IMR-90 (cell line): ENCODE measurements around the gene ROR2. TPM values are rescaled to one million over a fixed set of nuclear protein-coding genes. Genes with fewer than 3 reads are reported as not detected.

Experiments
- ATAC-seq: fragments of 200-7000 bp; cut with Tn5 transposase; 2 replicates; pipeline ENCODE4 v1.9.1; 2020; ENCODE audit warnings: low read depth, mild to moderate bottlenecking, moderate library complexity
- BruUV-seq: library from RNA; stranded (reverse); fragments of 400-500 nt; replicated peaks from 2 replicates; lab custom pipeline; 2021; lab: Mats Ljungman, UMichigan
- CTCF ChIA-PET: fragments of 300-600 bp; formaldehyde crosslinking; extraction: SDS; loops from one replicate; lab custom pipeline; 2021; ENCODE audit warnings: antibody characterized with exemption; lab: Yijun Ruan, JAX
- POLR2A ChIA-PET: fragments of 300-600 bp; sonication (Branson Sonifier 250); formaldehyde crosslinking; loops from one replicate; lab custom pipeline; 2022; ENCODE audit warnings: antibody characterized with exemption; ENCODE audit not compliant: unreplicated experiment; lab: Charles Lee
- DNase-seq: peaks from one replicate; pipeline ENCODE4 v3.0.0; 2013
- H2AFZ ChIP-seq: replicated peaks from 2 replicates; pipeline ENCODE3; 2013; ENCODE audit warnings: low read length, mild to moderate bottlenecking; ENCODE audit not compliant: poor library complexity
- H2AK5ac ChIP-seq: 2 replicates; pipeline ENCODE4 v1.6.1; 2013; ENCODE audit warnings: low read depth, low read length, inconsistent platforms
- H2AK9ac ChIP-seq: replicated peaks from 2 replicates; pipeline ENCODE3; 2013; ENCODE audit warnings: mild to moderate bottlenecking, low read depth, low read length, moderate library complexity; ENCODE audit not compliant: poor library complexity
- H2BK120ac ChIP-seq: 2 replicates; pipeline ENCODE4 v1.6.1; 2013; ENCODE audit warnings: low read depth, low read length, inconsistent platforms
- H2BK15ac ChIP-seq: 3 replicates; pipeline ENCODE4 v1.6.1; 2013; ENCODE audit warnings: low read depth, low read length, inconsistent platforms
- H2BK20ac ChIP-seq: 2 replicates; pipeline ENCODE4 v1.6.1; 2013; ENCODE audit warnings: low read depth, mild to moderate bottlenecking, inconsistent platforms, low read length, moderate library complexity
- H2BK5ac ChIP-seq: 2 replicates; pipeline ENCODE4 v1.6.1; 2013; ENCODE audit warnings: mild to moderate bottlenecking, low read depth, low read length, inconsistent platforms; ENCODE audit not compliant: poor library complexity, severe bottlenecking
- H3K14ac ChIP-seq: replicated peaks from 2 replicates; pipeline ENCODE4 v1.6.1; 2013; ENCODE audit warnings: low read depth, low read length, inconsistent platforms
- H3K18ac ChIP-seq: 2 replicates; pipeline ENCODE4 v1.6.1; 2013; ENCODE audit warnings: low read depth, low read length, control low read depth
- H3K23ac ChIP-seq: 2 replicates; pipeline ENCODE4 v1.6.1; 2013; ENCODE audit warnings: low read depth, low read length, inconsistent platforms
- H3K27ac ChIP-seq: 2 replicates; pipeline ENCODE4 v1.5.1; 2013; ENCODE audit warnings: mild to moderate bottlenecking, control low read depth, low read length; ENCODE audit not compliant: insufficient read depth
- H3K27me3 ChIP-seq: 2 replicates; pipeline ENCODE4 v1.6.1; 2013; ENCODE audit warnings: low read length; ENCODE audit not compliant: control insufficient read depth, insufficient read depth
- H3K36me3 ChIP-seq: 2 replicates; pipeline ENCODE4 v1.6.1; 2013; ENCODE audit warnings: low read length, mixed read lengths; ENCODE audit not compliant: control insufficient read depth, insufficient read depth
- H3K4ac ChIP-seq: 2 replicates; pipeline ENCODE4 v1.6.1; 2013; ENCODE audit warnings: low read depth, low read length, inconsistent platforms
- H3K4me1 ChIP-seq: 2 replicates; pipeline ENCODE4 v1.6.1; 2013; ENCODE audit warnings: low read length, mixed read lengths; ENCODE audit not compliant: control insufficient read depth, insufficient read depth
- H3K4me2 ChIP-seq: 2 replicates; pipeline ENCODE4 v1.6.1; 2013; ENCODE audit warnings: low read depth, mild to moderate bottlenecking, control low read depth, low read length, moderate library complexity
- H3K4me3 ChIP-seq: 2 replicates; pipeline ENCODE4 v1.5.1; 2013; ENCODE audit warnings: low read depth, mild to moderate bottlenecking, control low read depth, low read length, moderate library complexity; ENCODE audit not compliant: insufficient read depth
- H3K56ac ChIP-seq: 2 replicates; pipeline ENCODE4 v1.6.1; 2013; ENCODE audit warnings: low read length, inconsistent platforms; ENCODE audit not compliant: insufficient read depth; ENCODE audit errors: extremely low read depth
- H3K79me1 ChIP-seq, 2 experiments: 2 replicates each; pipeline ENCODE4 v1.6.1; 2013; ENCODE audit warnings: low read length in 2 of 2, inconsistent platforms in 1 of 2, low read depth in 1 of 2
- H3K9ac ChIP-seq: 2 replicates; pipeline ENCODE4 v1.6.1; 2013; ENCODE audit warnings: low read depth, low read length, control low read depth
- H3K9me1 ChIP-seq: 2 replicates; pipeline ENCODE4 v1.6.1; 2013; ENCODE audit warnings: low read length, inconsistent platforms; ENCODE audit not compliant: insufficient read depth
- H3K9me3 ChIP-seq: 2 replicates; pipeline ENCODE4 v1.6.1; 2013; ENCODE audit warnings: low read length; ENCODE audit not compliant: control insufficient read depth, insufficient read depth
- H4K20me1 ChIP-seq: 2 replicates; pipeline ENCODE4 v1.6.1; 2013; ENCODE audit warnings: low read length, inconsistent platforms; ENCODE audit not compliant: insufficient read depth
- H4K5ac ChIP-seq: 2 replicates; pipeline ENCODE4 v1.6.1; 2013; ENCODE audit warnings: mild to moderate bottlenecking, low read depth, low read length, control low read depth
- H4K8ac ChIP-seq, 2 experiments: 2 replicates each; pipeline ENCODE4 v1.6.1; 2013; ENCODE audit warnings: low read depth in 2 of 2, low read length in 2 of 2, control low read depth in 1 of 2, inconsistent platforms in 1 of 2
- H4K91ac ChIP-seq: 2 replicates; pipeline ENCODE4 v1.6.1; 2013; ENCODE audit warnings: low read depth, low read length, inconsistent platforms; ENCODE audit not compliant: insufficient read depth
- BHLHE40 ChIP-seq: fragments of 150-350 bp; IDR thresholded peaks from 2 replicates; pipeline ENCODE4 v1.6.1; 2016; ENCODE audit warnings: mild to moderate bottlenecking, low read depth, low read length
- CEBPB ChIP-seq: IDR thresholded peaks from 2 replicates; pipeline ENCODE4 v1.6.1; 2012; ENCODE audit warnings: low read depth, low read length, improper control_type of control experiment
- CHD1 ChIP-seq: IDR thresholded peaks from 2 replicates; pipeline ENCODE4 v1.6.1; 2012; ENCODE audit warnings: low read depth, low read length, improper control_type of control experiment
- MAFK ChIP-seq: IDR thresholded peaks from 2 replicates; pipeline ENCODE4 v1.6.1; 2012; ENCODE audit warnings: low read depth, low read length, improper control_type of control experiment
- MAZ ChIP-seq: IDR thresholded peaks from 2 replicates; pipeline ENCODE4 v1.6.1; 2012; ENCODE audit warnings: low read depth, mild to moderate bottlenecking, low read length, improper control_type of control experiment, moderate library complexity, borderline replicate concordance
- NFE2L2 ChIP-seq: fragments of 150-350 bp; IDR thresholded peaks from 2 replicates; pipeline ENCODE4 v1.6.1; 2016; ENCODE audit warnings: low read depth, mild to moderate bottlenecking, low read length
- POLR2A ChIP-seq: IDR thresholded peaks from 2 replicates; pipeline ENCODE4 v1.6.1; 2012; ENCODE audit warnings: mild to moderate bottlenecking, low read depth, low read length
- RAD21 ChIP-seq: IDR thresholded peaks from 2 replicates; pipeline ENCODE4 v1.6.1; 2012; ENCODE audit warnings: low read length, improper control_type of control experiment
- RCOR1 ChIP-seq: IDR thresholded peaks from 2 replicates; pipeline ENCODE4 v1.6.1; 2012; ENCODE audit warnings: mild to moderate bottlenecking, low read length, improper control_type of control experiment; ENCODE audit not compliant: insufficient replicate concordance
- RFX5 ChIP-seq: IDR thresholded peaks from 2 replicates; pipeline ENCODE4 v1.8.0; 2012; ENCODE audit warnings: low read depth, mild to moderate bottlenecking, low read length, moderate library complexity
- SMC3 ChIP-seq: fragments of 150-350 bp; IDR thresholded peaks from 2 replicates; pipeline ENCODE4 v1.6.1; 2016; ENCODE audit warnings: low read depth, mild to moderate bottlenecking, antibody characterized with exemption, low read length, moderate library complexity
- WGBS, 2 experiments: methylation state at CpG; one replicate each; pipeline versions ENCODE4 v1.1.5 to v1.1.7; 2013; ENCODE audit warnings: missing lambda C conversion rate in 2 of 2; ENCODE audit not compliant: insufficient read length in 1 of 2; ENCODE audit errors: extremely low coverage in 2 of 2; 5-methylcytosine and 5-hydroxymethylcytosine counted together
- dilution Hi-C: fragments of 300-500 bp; cut with HindIII; formaldehyde crosslinking; loops from one replicate; pipeline ENCODE4 v1.14.3; 2018; ENCODE audit warnings: low sequenced_read_pairs; ENCODE audit not compliant: unreplicated experiment
- in situ Hi-C: fragments of 300-500 bp; cut with MboI; formaldehyde crosslinking; loops from 3 replicates; pipeline ENCODE4 v1.14.3; 2019; ENCODE audit warnings: low sequenced_read_pairs, inconsistent platforms, mixed read lengths
- intact Hi-C: fragments of 100-400 bp; cut with micrococcal nuclease; formaldehyde crosslinking; loops from 2 replicates; pipeline ENCODE4 v1.10.0; 2022
- polyA plus RNA-seq, 3 experiments: library from polyadenylated mRNA; depleted of rRNA; stranded (reverse); fragments of >200 nt; gene quantifications; 2 replicates each; pipeline ENCODE4 v1.2.3, GENCODE V29; 2012; ENCODE audit warnings: low replicate concordance in 1 of 3
- total RNA-seq: library from RNA; depleted of rRNA; stranded (reverse); fragments of >200 nt; gene quantifications from 2 replicates; pipeline ENCODE4 v1.2.3, GENCODE V29; 2012
- TF ChIP-seq, protein P1 (sequence below): conservative IDR thresholded peaks from 2 replicates; pipeline ENCODE4 v1.5.1; 2012; ENCODE audit warnings: mild to moderate bottlenecking, low read depth, low read length, improper control_type of control experiment
- TF ChIP-seq, protein P2 (sequence below): fragments of 150-350 bp; IDR thresholded peaks from 2 replicates; pipeline ENCODE4 v1.6.1; 2016; ENCODE audit warnings: low read depth, mild to moderate bottlenecking, low read length, moderate library complexity, borderline replicate concordance
- TF ChIP-seq, protein P3 (sequence below): fragments of 150-350 bp; IDR thresholded peaks from 2 replicates; pipeline ENCODE4 v1.6.1; 2017; ENCODE audit warnings: mild to moderate bottlenecking, antibody characterized with exemption, low read length, low read depth

Gene ROR2
- total and polyA plus RNA-seq, 2 of the 4 experiments (the other 2 are of a cell fraction): 2.3 to 4.8 TPM

DNA sequence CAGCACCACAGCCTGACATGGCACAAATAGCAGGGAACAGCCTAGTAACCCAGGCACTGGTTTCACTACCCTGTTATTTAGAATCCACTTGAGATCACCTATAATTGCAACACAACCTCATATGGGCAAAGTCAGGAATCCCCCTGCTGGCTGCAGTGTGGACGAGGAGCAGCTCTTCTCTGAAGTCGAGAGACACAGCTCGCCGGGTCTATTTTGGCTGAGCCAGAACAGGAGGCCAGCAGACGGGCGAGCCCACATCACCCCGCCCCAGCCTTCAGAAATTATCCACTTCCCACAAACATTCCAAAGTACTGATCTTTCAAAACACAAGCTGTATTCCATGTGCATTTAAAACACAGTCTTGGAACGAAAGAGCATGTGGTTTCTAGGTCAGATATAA, 179.0 kb downstream of the ROR2 start:
- dilution Hi-C loops: no loop called here
- Histone ChIP-seq H3K18ac (no peak overlapping the region; the same call in 1 of the 2 replicates), H3K14ac (peak overlapping the region; percentile 39), H3K56ac (no peak overlapping the region), H2BK15ac (peak overlapping the region; percentile 10; the same call in 1 of the 3 replicates), H3K27me3 (0 out of 2 replicates have a peak, but pooled peaks cover 2% of the 10 kb centered on the region), H4K5ac (no peak overlapping the region), H3K9ac (peak overlapping the region; percentile 23; the same call in 1 of the 2 replicates), H2BK20ac (peak overlapping the region; percentile 40), H4K8ac (peak overlapping the region in 1 of 2 experiments; percentile 3; a peak in 1 of 4 replicates), H3K79me1 (0 out of 4 replicates have a peak, but pooled peaks cover 0 to 6% of the 10 kb centered on the region in 2 experiments), H4K20me1 (peaks cover 8% of the 10 kb centered on the region), H3K9me1 (peaks cover 14% of the 10 kb centered on the region), H3K9me3 (no peaks in the 10 kb centered on the region), H2AK5ac (0 out of 2 replicates have a peak overlapping the region, but pooled peaks have one; percentile 14), H3K4me3 (no peak overlapping the region), H3K4me2 (peak overlapping the region; percentile 55), H2AFZ (peak overlapping the region; percentile 2), H4K91ac (peak overlapping the region; percentile 18; the same call in 1 of the 2 replicates), H2AK9ac (peak overlapping the region; percentile 18), H2BK120ac (peak overlapping the region; percentile 33), H3K23ac (peak overlapping the region; percentile 42; the same call in 1 of the 2 replicates), H3K27ac (peak overlapping the region; percentile 72; the same call in 1 of the 2 replicates), H3K4me1 (peaks cover 20% of the 10 kb centered on the region), H3K4ac (peak overlapping the region; percentile 49; the same call in 1 of the 2 replicates), H3K36me3 (peaks cover 13% of the 10 kb centered on the region; the same call in 1 of the 2 replicates), H2BK5ac (no peak overlapping the region)
- ChIA-PET POLR2A (interaction anchor here (1.0 kb wide), 1 partner anchor 179 kb away, joined by 3 read pairs; the partner anchor contains the start of gene ROR2), CTCF (interaction anchor here (0.6 to 2.0 kb wide), 11 partner anchors 10 to 856 kb away, joined by 3 to 14 read pairs (median 4); partner anchors contain the start of gene ROR2)
- DNase-seq (peak; percentile 96), ATAC-seq (peak; percentile 96)
- in situ Hi-C loops: loop anchor here (10.0 kb wide), 1 partner anchor 184 kb away; the partner anchor contains the start of gene ROR2
- intact Hi-C loops: loop anchor here (1.0 to 10.0 kb wide), 4 partner anchors 177 to 474 kb away; no protein-coding TSS in a partner anchor
- BruUV-seq: no TSS peak
- WGBS, 2 experiments: 5% methylated on average over 4 of the region's 8 CpGs; no CpG with 5 or more reads in 1 of the 2 experiments
- peak; percentile 56 for TF ChIP-seq SMC3
- TF ChIP-seq MAZ: peak; percentile 65; the same call in 1 of the 2 replicates
- TF ChIP-seq, protein P1, sequence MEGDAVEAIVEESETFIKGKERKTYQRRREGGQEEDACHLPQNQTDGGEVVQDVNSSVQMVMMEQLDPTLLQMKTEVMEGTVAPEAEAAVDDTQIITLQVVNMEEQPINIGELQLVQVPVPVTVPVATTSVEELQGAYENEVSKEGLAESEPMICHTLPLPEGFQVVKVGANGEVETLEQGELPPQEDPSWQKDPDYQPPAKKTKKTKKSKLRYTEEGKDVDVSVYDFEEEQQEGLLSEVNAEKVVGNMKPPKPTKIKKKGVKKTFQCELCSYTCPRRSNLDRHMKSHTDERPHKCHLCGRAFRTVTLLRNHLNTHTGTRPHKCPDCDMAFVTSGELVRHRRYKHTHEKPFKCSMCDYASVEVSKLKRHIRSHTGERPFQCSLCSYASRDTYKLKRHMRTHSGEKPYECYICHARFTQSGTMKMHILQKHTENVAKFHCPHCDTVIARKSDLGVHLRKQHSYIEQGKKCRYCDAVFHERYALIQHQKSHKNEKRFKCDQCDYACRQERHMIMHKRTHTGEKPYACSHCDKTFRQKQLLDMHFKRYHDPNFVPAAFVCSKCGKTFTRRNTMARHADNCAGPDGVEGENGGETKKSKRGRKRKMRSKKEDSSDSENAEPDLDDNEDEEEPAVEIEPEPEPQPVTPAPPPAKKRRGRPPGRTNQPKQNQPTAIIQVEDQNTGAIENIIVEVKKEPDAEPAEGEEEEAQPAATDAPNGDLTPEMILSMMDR: peak; percentile 52
- no peak for TF ChIP-seq POLR2A
- peak; percentile 92 for TF ChIP-seq CEBPB
- TF ChIP-seq BHLHE40: no peak
- TF ChIP-seq NFE2L2: no peak
- TF ChIP-seq RFX5: no peak
- TF ChIP-seq CHD1: no peak
- TF ChIP-seq, protein P2, sequence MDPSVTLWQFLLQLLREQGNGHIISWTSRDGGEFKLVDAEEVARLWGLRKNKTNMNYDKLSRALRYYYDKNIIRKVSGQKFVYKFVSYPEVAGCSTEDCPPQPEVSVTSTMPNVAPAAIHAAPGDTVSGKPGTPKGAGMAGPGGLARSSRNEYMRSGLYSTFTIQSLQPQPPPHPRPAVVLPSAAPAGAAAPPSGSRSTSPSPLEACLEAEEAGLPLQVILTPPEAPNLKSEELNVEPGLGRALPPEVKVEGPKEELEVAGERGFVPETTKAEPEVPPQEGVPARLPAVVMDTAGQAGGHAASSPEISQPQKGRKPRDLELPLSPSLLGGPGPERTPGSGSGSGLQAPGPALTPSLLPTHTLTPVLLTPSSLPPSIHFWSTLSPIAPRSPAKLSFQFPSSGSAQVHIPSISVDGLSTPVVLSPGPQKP: no peak
- TF ChIP-seq, protein P3, sequence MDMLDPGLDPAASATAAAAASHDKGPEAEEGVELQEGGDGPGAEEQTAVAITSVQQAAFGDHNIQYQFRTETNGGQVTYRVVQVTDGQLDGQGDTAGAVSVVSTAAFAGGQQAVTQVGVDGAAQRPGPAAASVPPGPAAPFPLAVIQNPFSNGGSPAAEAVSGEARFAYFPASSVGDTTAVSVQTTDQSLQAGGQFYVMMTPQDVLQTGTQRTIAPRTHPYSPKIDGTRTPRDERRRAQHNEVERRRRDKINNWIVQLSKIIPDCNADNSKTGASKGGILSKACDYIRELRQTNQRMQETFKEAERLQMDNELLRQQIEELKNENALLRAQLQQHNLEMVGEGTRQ: no peak
- TF ChIP-seq RAD21: peak; percentile 59
- TF ChIP-seq RCOR1: no peak
- TF ChIP-seq MAFK: no peak
